A673 (cell line): ENCODE data around the gene CPEB2. TPM values are rescaled to one million over a fixed set of nuclear protein-coding genes. Genes with fewer than 3 reads are reported as not detected.
"Not testable (repeated sequence)": the region's sequence is repeated elsewhere in the genome, so short reads cannot be mapped to it uniquely, and the experiment has no call there.

Experiments
- BruUV-seq: library from RNA; stranded (reverse); fragments of 400-500 nt; replicated peaks from 2 replicates; lab custom pipeline; 2021; lab: Mats Ljungman, UMichigan
- CTCF ChIA-PET: fragments of 300-600 bp; sonication (Branson Sonifier 250); formaldehyde crosslinking; loops from one replicate; lab custom pipeline; 2022; ENCODE audit warnings: antibody characterized with exemption; lab: Charles Lee
- POLR2A ChIA-PET: fragments of 300-600 bp; sonication (Branson Sonifier 250); formaldehyde crosslinking; loops from one replicate; lab custom pipeline; 2022; ENCODE audit warnings: antibody characterized with exemption; ENCODE audit not compliant: low non-redundant PET; lab: Charles Lee
- DNase-seq: peaks from one replicate; pipeline ENCODE4 v3.0.0-alpha.2; 2015; ENCODE audit warnings: low spot score
- H3K27ac ChIP-seq: fragments of 200-600 bp; sonication (generic); 2 replicates; pipeline ENCODE4 v1.5.1; 2016; ENCODE audit warnings: mixed run types, low read depth, mild to moderate bottlenecking, mixed read lengths, antibody characterized with exemption, low read length; ENCODE audit not compliant: poor library complexity, severe bottlenecking
- H3K27me3 ChIP-seq: fragments of 200-600 bp; sonication (generic); replicated peaks from 2 replicates; pipeline ENCODE4 v1.6.1; 2017; ENCODE audit warnings: mixed run types, low read depth, mild to moderate bottlenecking, mixed read lengths, antibody characterized with exemption, low read length; ENCODE audit not compliant: insufficient read depth, poor library complexity
- H3K36me3 ChIP-seq: fragments of 200-600 bp; sonication (generic); 2 replicates; pipeline ENCODE4 v1.6.1; 2016; ENCODE audit warnings: mixed run types, mild to moderate bottlenecking, mixed read lengths, antibody characterized with exemption, low read length; ENCODE audit not compliant: insufficient read depth, poor library complexity, severe bottlenecking
- H3K4me1 ChIP-seq: fragments of 200-600 bp; sonication (generic); 2 replicates; pipeline ENCODE4 v1.6.1; 2017; ENCODE audit warnings: mixed run types, mild to moderate bottlenecking, mixed read lengths, antibody characterized with exemption, low read length; ENCODE audit not compliant: insufficient read depth, poor library complexity, severe bottlenecking
- H3K4me3 ChIP-seq: fragments of 200-600 bp; sonication (generic); 2 replicates; pipeline ENCODE4 v1.5.1; 2016; ENCODE audit warnings: low read depth, mixed run types, mild to moderate bottlenecking, mixed read lengths, low read length; ENCODE audit not compliant: poor library complexity, severe bottlenecking
- H3K9me3 ChIP-seq: fragments of 200-600 bp; sonication (generic); 2 replicates; pipeline ENCODE4 v1.6.1; 2016; ENCODE audit warnings: mixed run types, low read depth, mild to moderate bottlenecking, mixed read lengths, antibody characterized with exemption, low read length; ENCODE audit not compliant: poor library complexity, severe bottlenecking
- CTCF ChIP-seq: fragments of 300-800, 200-600 bp; sonication (generic); conservative IDR thresholded peaks from 2 replicates; pipeline ENCODE4 v1.5.1; 2017; ENCODE audit warnings: low read depth, mild to moderate bottlenecking, antibody characterized with exemption, low read length, moderate library complexity, mixed read lengths
- EZH2 ChIP-seq: fragments of 200-600 bp; sonication (generic); IDR thresholded peaks from 2 replicates; pipeline ENCODE4 v1.6.1; 2017; ENCODE audit warnings: borderline replicate concordance, low read depth, mild to moderate bottlenecking, mixed read lengths, antibody characterized with exemption, low read length; ENCODE audit not compliant: poor library complexity, severe bottlenecking
- intact Hi-C: fragments of 100-400 bp; cut with micrococcal nuclease; formaldehyde crosslinking; loops from one replicate; pipeline ENCODE4 v1.10.0; 2022; ENCODE audit not compliant: unreplicated experiment
- total RNA-seq: library from RNA; stranded (reverse); gene quantifications from 2 replicates; pipeline ENCODE4 v1.2.3, GENCODE V29; 2021

Gene CPEB2
- total RNA-seq, 1 experiment from 2014 or later: 75.5 TPM

- TF ChIP-seq CTCF (no peak), EZH2 (no peak)
- DNase-seq: no peak
- ChIA-PET POLR2A (no interaction called here), CTCF (no interaction called here)
- H3K36me3 ChIP-seq: no peaks in the 10 kb centered on the region
- no peaks in the 10 kb centered on the region for H3K4me1 ChIP-seq
- peaks cover 7% of the 10 kb centered on the region for H3K9me3 ChIP-seq
- no peak overlapping the region for H3K27ac ChIP-seq
- H3K4me3 ChIP-seq: no peak overlapping the region
- intact Hi-C loops: no loop called here
- no TSS peak for BruUV-seq
- H3K27me3 ChIP-seq: no peaks in the 10 kb centered on the region
Measured at GRCh38 chr4:15078682-15079642, 76.7 kb downstream of the CPEB2 start.

DNA sequence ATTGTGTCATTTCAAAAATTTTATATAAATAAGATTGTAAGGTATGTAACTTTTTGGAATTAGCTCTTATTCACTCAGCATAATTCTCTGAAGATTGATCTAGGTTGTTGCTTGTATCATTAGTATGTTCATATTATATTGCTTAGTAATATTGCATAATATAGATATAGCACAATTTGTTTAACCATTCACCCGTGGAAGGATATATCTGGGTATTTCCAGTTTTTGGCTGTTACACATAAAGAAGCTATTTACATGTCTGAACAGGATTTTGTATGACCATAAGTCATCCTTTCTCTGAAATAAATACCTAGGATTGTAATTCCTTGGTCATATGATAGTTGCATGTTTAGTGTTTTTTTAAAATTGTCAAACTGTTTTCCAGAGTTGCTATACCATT is 82.5 kb downstream of the CPEB2 start:
- BruUV-seq: no TSS peak
- no peaks in the 10 kb centered on the region for H3K9me3 ChIP-seq

DNA sequence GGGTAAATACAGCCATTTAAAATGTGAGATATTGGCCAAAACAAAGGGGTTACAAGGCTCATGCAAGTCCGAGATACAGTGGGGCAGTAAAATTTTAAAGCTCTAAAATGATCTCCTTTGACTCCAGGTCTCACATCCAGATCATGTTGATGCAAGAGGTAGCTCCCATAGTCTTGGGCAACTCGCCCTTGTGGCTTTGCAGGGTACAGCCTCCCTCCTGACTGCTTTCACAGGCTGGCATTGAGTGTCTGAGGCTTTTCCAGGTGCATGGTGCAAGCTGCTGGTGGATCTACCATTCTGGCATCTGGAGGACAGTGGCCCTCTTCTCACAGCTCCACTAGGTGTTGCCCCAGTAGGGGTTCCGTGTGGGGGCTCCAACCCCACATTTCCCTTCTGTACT is 83.5 kb downstream of the CPEB2 start:
- H3K27ac ChIP-seq, CTCF ChIA-PET, BruUV-seq, H3K4me3 ChIP-seq, intact Hi-C loops, H3K4me1 ChIP-seq, H3K36me3 ChIP-seq, H3K27me3 ChIP-seq, POLR2A ChIA-PET, DNase-seq, H3K9me3 ChIP-seq: not testable (repeated sequence)

More for the DNA sequence above, 82.5 kb downstream of the CPEB2 start:
- intact Hi-C loops: no loop called here
- DNase-seq: no peak
- no peaks in the 10 kb centered on the region for H3K27me3 ChIP-seq
- H3K27ac ChIP-seq: no peak overlapping the region
- TF ChIP-seq EZH2: no peak
- TF ChIP-seq CTCF: no peak
- H3K4me1 ChIP-seq: no peaks in the 10 kb centered on the region
- ChIA-PET POLR2A (no interaction called here), CTCF (no interaction called here)
- H3K36me3 ChIP-seq: no peaks in the 10 kb centered on the region
- no peak overlapping the region for H3K4me3 ChIP-seq

GRCh38 chr4:15086259-15086658 is 84.0 kb downstream of the CPEB2 start:
- H3K36me3 ChIP-seq, intact Hi-C loops, H3K27me3 ChIP-seq, DNase-seq, H3K27ac ChIP-seq, BruUV-seq, CTCF ChIA-PET, H3K4me3 ChIP-seq, POLR2A ChIA-PET, H3K9me3 ChIP-seq, H3K4me1 ChIP-seq: not testable (repeated sequence)
